Fibroblast of the aortic adventitia (primary cell): ENCODE data around the gene YPEL2. TPM values are rescaled to one million over a fixed set of nuclear protein-coding genes. Genes with fewer than 3 reads are reported as not detected.
A peak's percentile ranks its signal among the peaks of the same experiment; 100 is the strongest.

Source experiments
- DNase-seq: peaks from one replicate; pipeline ENCODE4 v3.0.0-alpha.2; 2010; ENCODE audit warnings: low read depth
- H3K4me3 ChIP-seq: 2 replicates; pipeline ENCODE4 v1.5.1; 2011; ENCODE audit warnings: low read depth, mild to moderate bottlenecking, control low read depth, low read length, moderate library complexity
- CTCF ChIP-seq: IDR thresholded peaks from 2 replicates; pipeline ENCODE4 v1.5.1; 2011; ENCODE audit warnings: mild to moderate bottlenecking, low read length, control low read depth, inconsistent platforms; ENCODE audit not compliant: insufficient read depth
- total RNA-seq: library from RNA; depleted of rRNA; stranded (reverse); fragments of >200 nt; gene quantifications from 2 replicates; pipeline ENCODE4 v1.2.3, GENCODE V29; 2012; ENCODE audit warnings: low replicate concordance

The YPEL2 gene
- total RNA-seq, 1 donor, result 10.8 TPM

GRCh38 chr17:59357219-59357697, 25.8 kb downstream of the YPEL2 start:
- no peak for TF ChIP-seq CTCF

GRCh38 chr17:59357929-59358328, 26.5 kb downstream of the YPEL2 start:
- no peak overlapping the region for H3K4me3 ChIP-seq
- peak; percentile 57 for DNase-seq
- no peak for TF ChIP-seq CTCF

More at GRCh38 chr17:59357219-59357697, 25.8 kb downstream of the YPEL2 start:
- peak; percentile 60 for DNase-seq
- no peak overlapping the region for H3K4me3 ChIP-seq

- no peak overlapping the region for H3K4me3 ChIP-seq
- DNase-seq, result peak; percentile 94
- TF ChIP-seq CTCF, result no peak
These were observed 29.9 kb downstream of the YPEL2 start for GRCh38 chr17:59361386-59361785.

- no peak for TF ChIP-seq CTCF
- H3K4me3 ChIP-seq, result peak overlapping the region; percentile 42
These were observed 30.7 kb downstream of the YPEL2 start for GRCh38 chr17:59361916-59362810.

GRCh38 chr17:59362811-59363205, 31.4 kb downstream of the YPEL2 start:
- no peak for TF ChIP-seq CTCF
- H3K4me3 ChIP-seq, result peak overlapping the region; percentile 42
- DNase-seq, result no peak

More at GRCh38 chr17:59361916-59362810, 30.7 kb downstream of the YPEL2 start:
- DNase-seq, result peak; percentile 84

- DNase-seq, result no peak
- no peak overlapping the region for H3K4me3 ChIP-seq
- TF ChIP-seq CTCF, result no peak
These were observed 34.0 kb downstream of the YPEL2 start for GRCh38 chr17:59365383-59365981.
